Cardiac muscle cell (in vitro differentiated cells and primary cell): ENCODE measurements around the gene MTERF2. TPM values are rescaled to one million over a fixed set of nuclear protein-coding genes. Genes with fewer than 3 reads are reported as not detected.
A peak's percentile ranks its signal among the peaks of the same experiment; 100 is the strongest.
"Not testable (repeated sequence)": the region's sequence is repeated elsewhere in the genome, so short reads cannot be mapped to it uniquely, and the experiment has no call there.

Experiments used
- DNase-seq, 2 donors: peaks; one replicate each; pipeline versions ENCODE4 v3.0.0 to v3.0.0-alpha.2; 2010 to 2017; ENCODE audit warnings: low read depth in 1 of 2, low spot score in 1 of 2
- H3K27ac ChIP-seq: fragments of 200-600 bp; sonication (generic); 2 replicates; pipeline ENCODE4 v1.5.1; 2016
- H3K27me3 ChIP-seq: fragments of 200-600 bp; sonication (generic); 2 replicates; pipeline ENCODE4 v1.6.0; 2016; ENCODE audit warnings: control low read depth
- H3K36me3 ChIP-seq: fragments of 200-600 bp; sonication (generic); 2 replicates; pipeline ENCODE4 v1.5.1; 2016; ENCODE audit warnings: control low read depth
- H3K4me1 ChIP-seq: fragments of 200-600 bp; sonication (generic); 2 replicates; pipeline ENCODE4 v1.8.1; 2017; ENCODE audit warnings: low read depth, mild to moderate bottlenecking, mixed run types
- H3K4me3 ChIP-seq: fragments of 200-600 bp; sonication (generic); 2 replicates; pipeline ENCODE4 v1.5.1; 2016; ENCODE audit warnings: mild to moderate bottlenecking
- H3K9me3 ChIP-seq: fragments of 200-600 bp; sonication (generic); 2 replicates; pipeline ENCODE4 v1.5.1; 2017; ENCODE audit warnings: low read depth, mild to moderate bottlenecking, control low read depth
- CTCF ChIP-seq: IDR thresholded peaks from 2 replicates; pipeline ENCODE4 v1.5.1; 2012; ENCODE audit warnings: low read depth, mild to moderate bottlenecking, low read length
- polyA plus RNA-seq: library from polyadenylated mRNA; unstranded; fragments of >200 nt; fragmentation: Nextera tagmentation; extraction: Ambion mirVana; gene quantifications from 2 replicates; pipeline ENCODE4 v1.2.1, GENCODE V29; 2016
- total RNA-seq: library from RNA; depleted of rRNA; stranded (reverse); fragments of >200 nt; gene quantifications from 2 replicates; pipeline ENCODE4 v1.2.3, GENCODE V29; 2016

Gene MTERF2
- total and polyA plus RNA-seq, 2 experiments from 2014 or later = 52.0 to 66.1 TPM

DNA sequence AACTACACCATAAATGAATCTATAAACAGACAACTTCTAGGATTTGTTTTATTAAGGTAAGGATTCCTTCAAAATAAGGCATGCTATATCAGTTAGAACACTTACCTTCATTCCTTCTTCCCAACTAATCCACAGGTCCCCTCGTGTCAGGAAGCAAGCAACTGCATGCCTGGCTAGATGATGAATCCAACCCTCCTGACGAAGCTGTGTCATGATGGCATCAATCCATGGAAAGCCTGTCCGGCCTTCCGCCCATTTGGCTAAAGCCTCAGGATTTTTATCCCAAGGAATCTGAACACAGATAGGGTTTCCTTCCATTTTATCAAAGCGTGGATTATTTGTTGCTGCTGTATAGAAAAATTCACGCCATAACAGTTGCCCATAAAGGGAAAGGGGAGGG is 12.5 kb upstream of the MTERF2 start:
- no peak for TF ChIP-seq CTCF
- no peaks in the 10 kb centered on the region for H3K27me3 ChIP-seq
- peaks cover 20% of the 10 kb centered on the region for H3K36me3 ChIP-seq
- H3K9me3 ChIP-seq = no peaks in the 10 kb centered on the region
- no peak overlapping the region for H3K4me3 ChIP-seq
- no peak for DNase-seq
- H3K4me1 ChIP-seq = peaks cover 8% of the 10 kb centered on the region
- no peak overlapping the region for H3K27ac ChIP-seq

GRCh38 chr12:106997916-106998315 is 11.0 kb upstream of the MTERF2 start:
- Histone ChIP-seq H3K36me3 (peaks cover 20% of the 10 kb centered on the region), H3K27me3 (no peaks in the 10 kb centered on the region), H3K27ac (no peak overlapping the region), H3K4me1 (peaks cover 11% of the 10 kb centered on the region), H3K9me3 (no peaks in the 10 kb centered on the region), H3K4me3 (no peak overlapping the region)
- TF ChIP-seq CTCF = no peak
- DNase-seq = no peak

DNA sequence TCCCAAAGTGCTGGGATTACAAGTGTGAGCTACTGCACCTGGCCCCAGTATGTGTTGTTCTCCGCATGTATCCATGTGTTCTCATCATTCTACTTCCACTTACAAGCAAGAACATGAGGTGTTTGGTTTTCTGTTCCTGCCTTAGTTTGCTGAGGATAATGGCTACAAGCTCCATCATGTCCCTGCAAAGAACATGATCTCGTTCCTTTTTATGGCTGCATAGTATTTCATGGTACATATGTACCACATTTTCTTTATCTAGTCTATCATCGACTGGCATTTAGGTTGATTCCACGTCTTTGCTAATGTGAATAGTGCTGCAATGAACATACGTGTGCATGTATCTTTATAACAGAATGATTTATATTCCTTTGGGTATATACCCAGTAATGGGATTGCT is 9.2 kb upstream of the MTERF2 start:
- not testable (repeated sequence) for H3K4me3 ChIP-seq, H3K9me3 ChIP-seq, H3K27me3 ChIP-seq, H3K27ac ChIP-seq, DNase-seq
- Histone ChIP-seq H3K4me1 (peaks cover 11% of the 10 kb centered on the region), H3K36me3 (peaks cover 18% of the 10 kb centered on the region)

DNA sequence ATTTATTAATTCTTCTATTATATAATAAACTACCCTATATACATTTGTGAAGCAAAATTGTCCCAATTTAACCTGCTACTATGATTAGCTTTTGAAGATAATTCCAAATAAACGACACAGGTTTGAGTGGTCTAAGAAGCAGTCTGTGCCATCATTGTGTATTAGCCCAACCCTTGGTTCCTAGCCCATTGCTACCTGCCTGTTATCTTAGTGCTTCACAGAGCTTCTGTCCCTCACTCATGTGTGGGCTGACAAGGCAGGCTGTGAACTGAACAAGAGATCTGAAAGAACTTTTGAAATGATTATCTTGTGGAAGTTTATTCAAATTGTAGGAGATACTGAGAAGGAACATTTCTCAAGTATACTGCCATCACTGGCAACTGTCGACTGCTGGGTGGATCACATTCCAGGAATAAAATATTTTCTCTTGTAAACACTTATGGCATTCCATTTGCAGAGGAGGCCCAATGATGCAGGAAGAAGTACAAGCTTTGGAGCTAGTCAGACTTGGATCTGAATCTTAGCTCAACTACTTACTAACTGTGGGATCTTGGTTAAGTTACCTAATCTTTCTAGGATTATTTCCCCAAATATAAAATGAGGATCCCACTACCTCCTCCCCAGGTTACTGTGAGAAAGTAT is 7.8 kb upstream of the MTERF2 start:
- Histone ChIP-seq H3K27ac (peak overlapping the region; percentile 67), H3K27me3 (no peaks in the 10 kb centered on the region), H3K4me1 (peaks cover 11% of the 10 kb centered on the region), H3K4me3 (no peak overlapping the region), H3K9me3 (no peaks in the 10 kb centered on the region), H3K36me3 (peaks cover 10% of the 10 kb centered on the region)
- DNase-seq = peak; percentile 18 to 52
- no peak for TF ChIP-seq CTCF

GRCh38 chr12:106987846-106988245 is 900 bp upstream of the MTERF2 start:
- Histone ChIP-seq H3K4me1 (peaks cover 11% of the 10 kb centered on the region), H3K27me3 (no peaks in the 10 kb centered on the region), H3K27ac (peak overlapping the region; percentile 83), H3K36me3 (no peaks in the 10 kb centered on the region), H3K9me3 (no peaks in the 10 kb centered on the region), H3K4me3 (no peak overlapping the region)
- no peak for TF ChIP-seq CTCF
- DNase-seq = no peak

DNA sequence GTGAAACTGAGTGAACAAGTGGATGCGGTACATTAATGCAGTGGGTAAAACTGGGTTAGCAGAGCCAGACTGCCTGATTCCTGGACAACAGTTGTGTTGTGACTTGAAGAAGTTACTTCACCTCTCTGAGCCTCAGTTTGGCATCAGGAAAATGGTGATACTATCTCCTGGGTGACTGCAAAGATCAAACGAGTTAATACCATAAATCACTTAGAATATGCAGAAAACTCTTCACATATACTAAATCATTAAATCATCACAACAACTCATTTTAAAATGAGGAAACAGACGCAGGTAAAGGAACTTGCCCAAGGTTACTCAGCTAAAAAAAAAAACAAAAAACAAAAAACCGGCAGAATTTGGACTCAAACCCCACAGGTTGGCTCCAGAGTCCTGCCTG is 811 bp downstream of the MTERF2 start:
- no peaks in the 10 kb centered on the region for H3K27me3 ChIP-seq
- H3K4me3 ChIP-seq = peak overlapping the region; percentile 70
- H3K27ac ChIP-seq = peak overlapping the region; percentile 83
- no peaks in the 10 kb centered on the region for H3K9me3 ChIP-seq
- DNase-seq = no peak
- H3K36me3 ChIP-seq = peaks cover 5% of the 10 kb centered on the region
- H3K4me1 ChIP-seq = peaks cover 11% of the 10 kb centered on the region
- no peak for TF ChIP-seq CTCF
